Stomach (tissue), 9 donors: ENCODE results near the gene EFHD1. TPM values are rescaled to one million over a fixed set of nuclear protein-coding genes. Genes with fewer than 3 reads are reported as not detected.

Experiments used
- DNase-seq, 2 donors: peaks; one replicate each; pipeline versions ENCODE4 v3.0.0 to v3.0.0-alpha.2; 2013 to 2019
- H3K27ac ChIP-seq, 5 donors: fragments of 200-600 bp in 4 of 5; sonication (generic) in 4 of 5; one replicate each; pipeline ENCODE4 v1.5.1; 2013 to 2019; ENCODE audit warnings: mild to moderate bottlenecking in 1 of 5, moderate library complexity in 1 of 5
- H3K27me3 ChIP-seq, 3 donors: fragments of 200-600 bp; sonication (generic); one replicate each; pipeline ENCODE4 v1.5.1; 2017 to 2019; ENCODE audit warnings: mixed run types in 1 of 3
- H3K36me3 ChIP-seq, 4 donors: fragments of 200-600 bp; sonication (generic); 1 replicate in 3 of 4; 2 replicates in 1 of 4; pipeline ENCODE4 v1.5.1; 2016 to 2019
- H3K4me1 ChIP-seq, 4 donors: fragments of 200-600 bp; sonication (generic); one replicate each; pipeline ENCODE4 v1.5.1; 2016 to 2019
- H3K4me3 ChIP-seq, 4 donors: fragments of 200-600 bp; sonication (generic) in 3 of 4; one replicate each; pipeline ENCODE4 v1.5.1; 2016 to 2019; ENCODE audit warnings: mild to moderate bottlenecking in 1 of 4
- H3K9me3 ChIP-seq, 4 donors: fragments of 200-600 bp; sonication (generic); one replicate each; pipeline ENCODE4 v1.5.1; 2016 to 2019
- EP300 ChIP-seq: sonication (generic); formaldehyde crosslinking; IDR thresholded peaks from one replicate; pipeline ENCODE4 v1.6.1; 2017; ENCODE audit warnings: antibody characterized with exemption
- POLR2A ChIP-seq, 4 donors: fragments of 450-650 bp; IDR thresholded peaks; one replicate each; pipeline ENCODE4 v1.6.1; 2016; ENCODE audit warnings: antibody characterized with exemption in 4 of 4, control low read depth in 2 of 4, mild to moderate bottlenecking in 1 of 4, moderate library complexity in 1 of 4
- POLR2AphosphoS5 ChIP-seq, 3 donors: sonication (generic); formaldehyde crosslinking; IDR thresholded peaks; one replicate each; pipeline ENCODE4 v1.6.1; 2016; ENCODE audit warnings: antibody characterized with exemption in 3 of 3
- WGBS, 5 donors: extraction: QIAGEN DNeasy Blood & Tissue Kit in 3 of 5; methylation state at CpG; one replicate each; pipeline versions ENCODE4 v1.1.5 to v1.1.7; 2013 to 2018; 5-methylcytosine and 5-hydroxymethylcytosine counted together
- intact Hi-C: fragments of 100-400 bp; cut with DNase I; formaldehyde crosslinking; loops from one replicate; pipeline ENCODE4 v1.15.1; 2023; ENCODE audit warnings: low total_unique reads
- polyA plus RNA-seq, 3 donors: library from polyadenylated mRNA; stranded (reverse); fragments of 200-250 nt; gene quantifications; one replicate each; pipeline ENCODE4 v1.2.3, GENCODE V29; 2013
- total RNA-seq, 5 donors: library from RNA; depleted of rRNA; stranded (reverse); fragments of >200 nt; gene quantifications; one replicate each; pipeline versions ENCODE4 v1.1.0 to v1.2.3, GENCODE V29; 2014 to 2016
- TF ChIP-seq, protein P1 (sequence below), 7 experiments: fragments of 450-650 bp in 4 of 7; fragments of 200-600 bp in 3 of 7; sonication (generic) in 3 of 7; IDR thresholded peaks; one replicate each; pipeline ENCODE4 v1.5.1; 2016 to 2019; ENCODE audit warnings: antibody characterized with exemption in 7 of 7, control low read depth in 2 of 7, mild to moderate bottlenecking in 1 of 7
- donor health status: healthy with polysubstance abuse.
- donor health status: Bipolar disorder and iron deficiency.
- donor health status: healthy.

EFHD1 gene
- total and polyA plus RNA-seq, 8 donors = 2.8 to 49.1 (median 7.4) TPM; not detected in 1

DNA sequence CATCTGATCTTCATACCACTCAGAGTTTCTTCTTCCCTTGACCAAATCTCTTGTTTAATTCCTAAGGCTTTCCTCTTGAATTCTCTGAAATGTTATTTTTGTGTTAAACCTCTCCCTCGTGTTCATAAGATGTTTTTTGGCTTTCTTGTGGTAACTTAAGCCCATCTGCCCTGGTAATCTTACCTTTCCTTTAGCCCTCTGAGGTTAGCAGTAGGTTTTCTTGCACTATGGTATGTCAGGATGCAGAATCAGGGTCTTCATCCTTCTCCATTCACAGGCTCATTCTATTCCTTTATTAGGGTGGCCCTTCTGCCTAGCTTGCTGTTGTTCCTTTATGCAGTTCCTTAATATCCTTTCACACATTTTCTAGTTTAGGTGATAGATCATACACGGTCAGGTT, 87.9 kb downstream of the EFHD1 start:
- Histone ChIP-seq H3K9me3 (no peaks in the 10 kb centered on the region), H3K27me3 (no peaks in the 10 kb centered on the region), H3K4me3 (no peak overlapping the region), H3K36me3 (peaks cover 3 to 50% (median 44%) of the 10 kb centered on the region in 4 donors), H3K4me1 (peaks cover 0 to 31% (median 17%) of the 10 kb centered on the region in 4 donors), H3K27ac (peak overlapping the region in 1 of 5 donors; percentile 11)
- no peak for TF ChIP-seq EP300
- intact Hi-C loops = no loop called here
- DNase-seq = no peak
- 61 to 93% (median 79%) methylated on average over 2 of the region's 2 CpGs for WGBS, 5 donors

DNA sequence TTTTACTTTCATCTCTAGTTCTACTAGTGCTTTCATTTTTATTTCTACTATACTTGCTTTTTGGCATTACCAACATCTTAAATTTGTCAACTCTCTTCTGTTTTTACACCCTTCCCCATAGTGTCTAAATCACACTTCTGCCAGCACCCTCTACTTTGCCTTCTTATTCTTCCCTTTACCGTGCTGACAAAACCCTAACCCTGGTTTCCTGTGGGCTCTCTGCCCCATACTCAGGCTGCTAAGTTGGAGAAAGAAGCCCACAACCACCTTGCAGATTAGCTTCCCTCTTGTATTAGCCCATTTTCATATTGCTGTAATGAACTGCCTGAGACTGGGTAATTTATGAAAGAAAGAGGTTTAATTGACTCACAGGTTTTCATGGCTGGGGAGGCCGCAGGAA, 88.5 kb downstream of the EFHD1 start:
- Histone ChIP-seq H3K36me3 (peaks cover 3 to 52% (median 47%) of the 10 kb centered on the region in 4 donors), H3K4me3 (no peak overlapping the region), H3K27me3 (no peaks in the 10 kb centered on the region), H3K4me1 (peaks cover 0 to 27% (median 17%) of the 10 kb centered on the region in 4 donors), H3K27ac (peak overlapping the region in 1 of 5 donors; percentile 11), H3K9me3 (no peaks in the 10 kb centered on the region)
- TF ChIP-seq POLR2A (IDR thresholded peaks at IDR 0.05) = no peak
- no peak for TF ChIP-seq EP300
- TF ChIP-seq, protein P1, sequence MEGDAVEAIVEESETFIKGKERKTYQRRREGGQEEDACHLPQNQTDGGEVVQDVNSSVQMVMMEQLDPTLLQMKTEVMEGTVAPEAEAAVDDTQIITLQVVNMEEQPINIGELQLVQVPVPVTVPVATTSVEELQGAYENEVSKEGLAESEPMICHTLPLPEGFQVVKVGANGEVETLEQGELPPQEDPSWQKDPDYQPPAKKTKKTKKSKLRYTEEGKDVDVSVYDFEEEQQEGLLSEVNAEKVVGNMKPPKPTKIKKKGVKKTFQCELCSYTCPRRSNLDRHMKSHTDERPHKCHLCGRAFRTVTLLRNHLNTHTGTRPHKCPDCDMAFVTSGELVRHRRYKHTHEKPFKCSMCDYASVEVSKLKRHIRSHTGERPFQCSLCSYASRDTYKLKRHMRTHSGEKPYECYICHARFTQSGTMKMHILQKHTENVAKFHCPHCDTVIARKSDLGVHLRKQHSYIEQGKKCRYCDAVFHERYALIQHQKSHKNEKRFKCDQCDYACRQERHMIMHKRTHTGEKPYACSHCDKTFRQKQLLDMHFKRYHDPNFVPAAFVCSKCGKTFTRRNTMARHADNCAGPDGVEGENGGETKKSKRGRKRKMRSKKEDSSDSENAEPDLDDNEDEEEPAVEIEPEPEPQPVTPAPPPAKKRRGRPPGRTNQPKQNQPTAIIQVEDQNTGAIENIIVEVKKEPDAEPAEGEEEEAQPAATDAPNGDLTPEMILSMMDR (IDR thresholded peaks at IDR 0.05) = no peak
- TF ChIP-seq POLR2AphosphoS5 (IDR thresholded peaks at IDR 0.05) = no peak
- no peak for DNase-seq
- intact Hi-C loops = no loop called here
- WGBS, 5 donors = 72 to 89% (median 78%) methylated on average over 2 of the region's 2 CpGs

DNA sequence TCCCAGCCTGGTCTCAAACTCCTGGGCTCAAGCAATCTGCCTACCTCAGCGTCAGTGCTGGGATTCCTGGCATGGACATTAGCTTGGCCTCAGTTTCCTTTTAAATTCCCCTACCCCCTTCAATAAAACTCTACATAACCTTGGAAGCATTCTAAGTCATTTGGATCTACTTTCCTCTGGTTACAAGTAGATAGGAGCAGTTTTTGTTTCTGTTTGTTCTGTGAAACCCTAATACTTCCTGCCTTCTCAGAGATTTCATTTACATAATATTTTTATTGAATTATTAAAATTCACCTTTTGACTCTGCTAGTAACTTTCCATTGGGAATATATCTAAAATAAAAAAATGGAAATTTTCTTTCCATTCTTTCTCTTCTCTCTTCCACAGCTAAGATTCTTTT, 89.6 kb downstream of the EFHD1 start:
- Histone ChIP-seq H3K36me3 (peaks cover 3 to 57% (median 47%) of the 10 kb centered on the region in 4 donors), H3K27ac (peak overlapping the region in 1 of 5 donors; percentile 11), H3K4me3 (no peak overlapping the region), H3K27me3 (no peaks in the 10 kb centered on the region), H3K9me3 (no peaks in the 10 kb centered on the region), H3K4me1 (peaks cover 0 to 27% (median 17%) of the 10 kb centered on the region in 4 donors)
- DNase-seq = no peak
- intact Hi-C loops = no loop called here
- WGBS, 5 donors = 82 to 97% (median 96%) methylated on average over 1 of the region's 1 CpG
- TF ChIP-seq POLR2A (IDR thresholded peaks at IDR 0.05) = no peak
- TF ChIP-seq EP300 = no peak
- no peak for TF ChIP-seq POLR2AphosphoS5 (IDR thresholded peaks at IDR 0.05)
- TF ChIP-seq, protein P1 (IDR thresholded peaks at IDR 0.05) = no peak

DNA sequence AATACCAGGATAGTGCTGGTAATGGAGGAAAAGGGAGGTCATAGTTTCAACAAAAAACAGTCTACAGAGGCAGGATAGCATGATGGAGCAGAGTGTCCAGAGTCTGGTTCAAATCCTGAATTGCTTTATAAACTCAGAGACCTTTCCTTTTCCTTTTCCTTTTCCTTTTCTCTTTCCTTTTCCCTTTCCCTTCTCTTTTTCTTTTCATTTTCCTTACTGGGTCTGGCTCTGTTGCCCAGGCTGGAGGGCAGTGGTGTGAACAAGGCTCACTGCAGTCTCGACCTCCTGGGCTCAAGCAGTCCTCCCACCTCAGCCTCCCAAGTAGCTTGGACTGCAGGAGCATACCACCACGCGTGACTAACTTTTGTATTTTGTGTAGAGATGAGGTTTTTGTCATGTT, 95.4 kb downstream of the EFHD1 start:
- 90 to 95% (median 94%) methylated on average over 3 of the region's 3 CpGs for WGBS, 5 donors
- intact Hi-C loops = no loop called here

DNA sequence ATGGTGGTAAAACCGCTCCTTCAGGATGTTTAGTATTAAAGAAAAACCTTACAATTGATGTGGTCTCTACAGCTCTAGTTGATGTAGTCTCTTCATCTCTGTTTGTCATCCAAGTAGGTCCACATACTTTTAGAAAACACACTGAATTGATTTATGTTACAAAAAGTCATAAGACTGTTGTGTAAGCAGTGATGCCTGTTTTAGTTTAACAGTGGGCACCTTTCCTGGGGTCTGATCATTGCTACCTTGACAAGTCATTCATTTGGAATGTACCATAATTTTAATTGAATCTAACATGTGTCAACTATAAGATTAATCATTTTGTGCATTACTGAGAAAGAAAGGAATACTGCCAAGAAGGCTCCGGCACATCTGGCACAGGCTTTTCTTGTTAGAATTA, 98.1 kb downstream of the EFHD1 start:
- TF ChIP-seq POLR2AphosphoS5 (IDR thresholded peaks at IDR 0.05) (no peak), POLR2A (IDR thresholded peaks at IDR 0.05) (no peak), EP300 (no peak)
- TF ChIP-seq, protein P1 (IDR thresholded peaks at IDR 0.05) = no peak
- DNase-seq = no peak
- Histone ChIP-seq H3K4me1 (peaks cover 0 to 14% (median 6%) of the 10 kb centered on the region in 4 donors), H3K4me3 (no peak overlapping the region), H3K27me3 (no peaks in the 10 kb centered on the region), H3K9me3 (no peaks in the 10 kb centered on the region), H3K36me3 (peaks cover 11 to 66% (median 59%) of the 10 kb centered on the region in 4 donors), H3K27ac (no peak overlapping the region)
- intact Hi-C loops = no loop called here
- WGBS, 5 donors = 75 to 88% (median 79%) methylated on average over 2 of the region's 2 CpGs

More for the DNA sequence above, 95.4 kb downstream of the EFHD1 start:
- H3K27ac ChIP-seq = no peak overlapping the region
- no peak for TF ChIP-seq POLR2AphosphoS5 (IDR thresholded peaks at IDR 0.05)
- TF ChIP-seq, protein P1 (IDR thresholded peaks at IDR 0.05) = no peak
- TF ChIP-seq POLR2A (IDR thresholded peaks at IDR 0.05) = no peak
- no peak for TF ChIP-seq EP300
- H3K4me3 ChIP-seq = no peak overlapping the region
- H3K9me3 ChIP-seq = no peaks in the 10 kb centered on the region
- peaks cover 10 to 69% (median 59%) of the 10 kb centered on the region in 4 donors for H3K36me3 ChIP-seq
- no peak for DNase-seq
- no peaks in the 10 kb centered on the region for H3K27me3 ChIP-seq
- H3K4me1 ChIP-seq = peaks cover 0 to 14% (median 6%) of the 10 kb centered on the region in 4 donors
